ENCODE data around the gene GALNT2.

The GALNT2 gene

GRCh38 chr1:230301822-230302221 lies 234.8 kb downstream of the GALNT2 start:
- DNase-seq (ENCODE audit: low read depth) = no peak

GRCh38 chr1:230303069-230303468 lies 236.0 kb downstream of the GALNT2 start:
- DNase-seq (ENCODE audit: low read depth) = no peak

GRCh38 chr1:230303822-230304221 lies 236.8 kb downstream of the GALNT2 start:
- no peak for DNase-seq (ENCODE audit: low read depth)

GRCh38 chr1:230306169-230306568 lies 239.1 kb downstream of the GALNT2 start:
- no peak for DNase-seq (ENCODE audit: low read depth)

GRCh38 chr1:230307213-230307612 lies 240.2 kb downstream of the GALNT2 start:
- DNase-seq (ENCODE audit: low read depth) = no peak

GRCh38 chr1:230308039-230308438 lies 241.0 kb downstream of the GALNT2 start:
- no peak for DNase-seq (ENCODE audit: low read depth)

GRCh38 chr1:230308821-230309220 lies 241.8 kb downstream of the GALNT2 start:
- DNase-seq (ENCODE audit: low read depth) = no peak

GRCh38 chr1:230309646-230310177 lies 242.7 kb downstream of the GALNT2 start:
- DNase-seq (ENCODE audit: low read depth) = no peak

GRCh38 chr1:230310381-230311163 lies 243.5 kb downstream of the GALNT2 start:
- peak; percentile 27 for DNase-seq (ENCODE audit: low read depth)

GRCh38 chr1:230312676-230313075 lies 245.6 kb downstream of the GALNT2 start:
- DNase-seq (ENCODE audit: low read depth) = no peak

- DNase-seq (ENCODE audit: low read depth) = no peak
These were observed 246.6 kb downstream of the GALNT2 start for GRCh38 chr1:230313453-230314141.

GRCh38 chr1:230314142-230314470 lies 247.1 kb downstream of the GALNT2 start:
- no peak for DNase-seq (ENCODE audit: low read depth)

GRCh38 chr1:230315099-230315498 lies 248.1 kb downstream of the GALNT2 start:
- no peak for DNase-seq (ENCODE audit: low read depth)

- DNase-seq (ENCODE audit: low read depth) = no peak
These were observed 250.1 kb downstream of the GALNT2 start for GRCh38 chr1:230316864-230317745.

- no peak for DNase-seq (ENCODE audit: low read depth)
These were observed 251.1 kb downstream of the GALNT2 start for GRCh38 chr1:230317823-230318819.

GRCh38 chr1:230319014-230319747 lies 252.1 kb downstream of the GALNT2 start:
- DNase-seq (ENCODE audit: low read depth) = no peak

- no peak for DNase-seq (ENCODE audit: low read depth)
These were observed 253.8 kb downstream of the GALNT2 start for GRCh38 chr1:230320804-230321203.

- no peak for DNase-seq (ENCODE audit: low read depth)
These were observed 254.3 kb downstream of the GALNT2 start for GRCh38 chr1:230321341-230321740.

- DNase-seq (ENCODE audit: low read depth) = no peak
These were observed 254.8 kb downstream of the GALNT2 start for GRCh38 chr1:230321741-230322420.

GRCh38 chr1:230322421-230322756 lies 255.4 kb downstream of the GALNT2 start:
- DNase-seq (ENCODE audit: low read depth) = no peak

All from stimulated activated CD8-positive, alpha-beta memory T cell treated with anti-CD3 and anti-CD28 coated beads, Interleukin-7, amount 100 ng/mL, for 24 hours (primary cell).